GM12878 (cell line): ENCODE data around the gene SH3BGRL3. TPM values are rescaled to one million over a fixed set of nuclear protein-coding genes. Genes with fewer than 3 reads are reported as not detected.

ENCODE experiments used
- ATAC-seq: fragments of 200-7000 bp; cut with Tn5 transposase; 3 replicates; pipeline ENCODE4 v1.9.1; 2020; ENCODE audit warnings: mild to moderate bottlenecking, moderate library complexity
- BruUV-seq: library from RNA; stranded (reverse); fragments of 400-500 nt; replicated peaks from 2 replicates; lab custom pipeline; 2021; lab: Mats Ljungman, UMichigan
- CTCF ChIA-PET: fragments of 300-600 bp; sonication (Branson Sonifier 250); formaldehyde crosslinking; extraction: SDS; loops from one replicate; lab custom pipeline; 2021; ENCODE audit warnings: inconsistent platforms; lab: Yijun Ruan, JAX
- POLR2A ChIA-PET: fragments of 350-600 bp; formaldehyde crosslinking; extraction: SDS; loops from one replicate; lab custom pipeline; 2021; ENCODE audit warnings: inconsistent platforms; lab: Charles Lee
- RAD21 ChIA-PET: fragments of 300-600 bp; sonication (Branson Sonifier 250); formaldehyde crosslinking; loops from one replicate; lab custom pipeline; 2023; ENCODE audit warnings: antibody characterized with exemption; ENCODE audit not compliant: unreplicated experiment; lab: Charles Lee
- SMC1A ChIA-PET: fragments of 300-600 bp; sonication (Branson Sonifier 250); formaldehyde crosslinking; loops from one replicate; lab custom pipeline; 2023; ENCODE audit not compliant: unreplicated experiment, uncharacterized antibody; lab: Charles Lee
- DNase-seq: peaks from one replicate; pipeline ENCODE4 v3.0.0-alpha.2; 2011; ENCODE audit warnings: low read depth, low spot score
- FAIRE-seq: peaks from 3 replicates; lab custom pipeline; 2011; peaks lifted over from hg19 to GRCh38; lab: Jason Lieb, UNC
- H2AFZ ChIP-seq: 2 replicates; pipeline ENCODE4 v1.6.0; 2011; ENCODE audit warnings: low read depth, low read length, control low read depth; ENCODE audit not compliant: control insufficient read depth
- H3K27ac ChIP-seq: 2 replicates; pipeline ENCODE4 v1.5.1; 2011; ENCODE audit warnings: control low read depth; ENCODE audit not compliant: control insufficient read depth, insufficient read depth
- H3K27me3 ChIP-seq, 2 experiments: replicated peaks in 1 of 2; 2 replicates each; pipeline versions ENCODE4 v1.6.0 to v1.6.1; 2011; ENCODE audit warnings: low read length in 1 of 2; ENCODE audit not compliant: control insufficient read depth in 2 of 2, insufficient read depth in 2 of 2
- H3K36me3 ChIP-seq, 2 experiments: 2 replicates each; pipeline ENCODE4 v1.5.1; 2011; ENCODE audit warnings: low read length in 1 of 2; ENCODE audit not compliant: control insufficient read depth in 2 of 2, insufficient read depth in 2 of 2
- H3K4me1 ChIP-seq: 2 replicates; pipeline ENCODE4 v1.6.1; 2011; ENCODE audit warnings: mild to moderate bottlenecking, low read length, moderate library complexity, mixed read lengths; ENCODE audit not compliant: control insufficient read depth, insufficient read depth
- H3K4me2 ChIP-seq: 2 replicates; pipeline ENCODE4 v1.6.0; 2011; ENCODE audit warnings: control low read depth; ENCODE audit not compliant: control insufficient read depth, insufficient read depth
- H3K4me3 ChIP-seq: fragments of 200-600 bp; sonication (generic); 2 replicates; pipeline ENCODE4 v1.5.1; 2016
- H3K79me2 ChIP-seq: 2 replicates; pipeline ENCODE4 v1.6.0; 2011; ENCODE audit warnings: low read length; ENCODE audit not compliant: control insufficient read depth, insufficient read depth
- H3K9ac ChIP-seq: 2 replicates; pipeline ENCODE4 v1.8.0; 2011; ENCODE audit warnings: low read length, control low read depth, mixed read lengths; ENCODE audit not compliant: control insufficient read depth, insufficient read depth
- H3K9me3 ChIP-seq: replicated peaks from 3 replicates; pipeline ENCODE4 v1.5.1; 2011; ENCODE audit warnings: mild to moderate bottlenecking, low read length; ENCODE audit not compliant: control insufficient read depth, insufficient read depth
- H4K20me1 ChIP-seq: 2 replicates; pipeline ENCODE4 v1.6.0; 2011; ENCODE audit not compliant: control insufficient read depth, insufficient read depth
- ASH2L ChIP-seq: fragments of 300-600, 200-600 bp; sonication (generic); IDR thresholded peaks from 2 replicates; pipeline ENCODE4 v1.6.1; 2017; ENCODE audit warnings: low read depth, mild to moderate bottlenecking, borderline replicate concordance
- ATF7 ChIP-seq: fragments of 450-650 bp; IDR thresholded peaks from 2 replicates; pipeline ENCODE4 v1.6.1; 2016; ENCODE audit warnings: low read depth, mild to moderate bottlenecking
- CREB1 ChIP-seq: IDR thresholded peaks from 2 replicates; pipeline ENCODE4 v1.6.1; 2012; ENCODE audit warnings: low read depth, mild to moderate bottlenecking, inconsistent platforms
- EED ChIP-seq: sonication (generic); IDR thresholded peaks from 2 replicates; pipeline ENCODE4 v1.6.1; 2016; ENCODE audit warnings: antibody characterized with exemption, low read depth
- EZH2 ChIP-seq: IDR thresholded peaks from 2 replicates; pipeline ENCODE4 v1.6.1; 2012; ENCODE audit warnings: low read depth, mild to moderate bottlenecking, control low read depth, inconsistent platforms, low read length, borderline replicate concordance; ENCODE audit not compliant: control insufficient read depth
- FOXM1 ChIP-seq: IDR thresholded peaks from 2 replicates; pipeline ENCODE4 v1.6.1; 2012; ENCODE audit warnings: low read depth, mild to moderate bottlenecking, inconsistent platforms, low read length, moderate library complexity
- KDM1A ChIP-seq: fragments of 200-600 bp; sonication (generic); IDR thresholded peaks from 2 replicates; pipeline ENCODE4 v1.6.1; 2016; ENCODE audit warnings: borderline replicate concordance
- MEF2A ChIP-seq: IDR thresholded peaks from 2 replicates; pipeline ENCODE4 v1.6.1; 2011; ENCODE audit warnings: low read depth, mild to moderate bottlenecking, low read length, moderate library complexity; ENCODE audit not compliant: insufficient read depth
- NBN ChIP-seq: fragments of 450-650 bp; IDR thresholded peaks from 2 replicates; pipeline ENCODE4 v1.6.1; 2016
- PKNOX1 ChIP-seq: fragments of 450-650 bp; IDR thresholded peaks from 2 replicates; pipeline ENCODE4 v1.6.1; 2016; ENCODE audit warnings: mild to moderate bottlenecking
- POLR2AphosphoS2 ChIP-seq: IDR thresholded peaks from 2 replicates; pipeline ENCODE4 v1.6.1; 2011; ENCODE audit warnings: low read depth, mild to moderate bottlenecking, low read length, improper control_type of control experiment, moderate library complexity
- SMAD5 ChIP-seq: IDR thresholded peaks from 2 replicates; pipeline ENCODE4 v1.6.1; 2016; ENCODE audit warnings: antibody characterized with exemption, low read depth
- SMARCA5 ChIP-seq: fragments of 450-650 bp; IDR thresholded peaks from 2 replicates; pipeline ENCODE4 v1.6.1; 2017; ENCODE audit warnings: mild to moderate bottlenecking
- SRF ChIP-seq, 2 experiments: IDR thresholded peaks; 2 replicates each; pipeline ENCODE4 v1.6.1; 2011; ENCODE audit warnings: low read depth in 2 of 2, low read length in 2 of 2, mild to moderate bottlenecking in 1 of 2, moderate library complexity in 1 of 2
- STAT1 ChIP-seq: fragments of 450-650 bp; conservative IDR thresholded peaks from 2 replicates; pipeline ENCODE4 v1.6.1; 2014; ENCODE audit warnings: antibody characterized with exemption, mild to moderate bottlenecking
- ZNF384 ChIP-seq: IDR thresholded peaks from 2 replicates; pipeline ENCODE4 v1.6.1; 2012; ENCODE audit warnings: low read depth, mild to moderate bottlenecking, low read length, improper control_type of control experiment, borderline replicate concordance
- WGBS: methylation state at CpG from one replicate; pipeline ENCODE4 v1.1.6; 2016; ENCODE audit warnings: low lambda C conversion rate; ENCODE audit not compliant: insufficient replicate concordance, insufficient coverage; ENCODE audit errors: missing lambda C conversion rate; 5-methylcytosine and 5-hydroxymethylcytosine counted together
- in situ Hi-C: fragments of 300-500 bp; cut with MboI; formaldehyde crosslinking; loops from 9 replicates; pipeline ENCODE4 v1.14.3; 2018; ENCODE audit warnings: mixed read lengths
- intact Hi-C: fragments of 100-400 bp; cut with micrococcal nuclease; formaldehyde crosslinking; loops from one replicate; pipeline ENCODE4 v1.14.2; 2022; ENCODE audit not compliant: unreplicated experiment
- polyA plus RNA-seq, 11 experiments: library from polyadenylated mRNA; depleted of rRNA in 4 of 11; unstranded in 6 of 11; stranded (reverse) in 5 of 11; fragments of >200 nt; fragmentation: Nextera tagmentation in 4 of 11; fragmentation: Illumina TruSeq in 1 of 11; extraction: Ambion mirVana in 4 of 11; extraction: Trizol in 1 of 11; gene quantifications; 1 replicate in 1 of 11; 2 replicates in 10 of 11; pipeline versions ENCODE4 v1.2.1 to v1.2.3, GENCODE V29; 2011 to 2016; ENCODE audit warnings: inconsistent platforms in 2 of 11, missing spikeins in 2 of 11, low read depth in 1 of 11
- total RNA-seq, 4 experiments: library from RNA; depleted of rRNA in 3 of 4; stranded (reverse); fragments of >200 nt in 3 of 4; fragmentation: Illumina TruSeq in 1 of 4; extraction: Trizol in 1 of 4; gene quantifications; 2 replicates each; pipeline versions ENCODE4 v1.2.1 to v1.2.3, GENCODE V29; 2013 to 2021
- TF ChIP-seq, protein P1 (sequence below): fragments of 450-650 bp; IDR thresholded peaks from 2 replicates; pipeline ENCODE4 v1.6.1; 2016; ENCODE audit warnings: mild to moderate bottlenecking
- TF ChIP-seq, protein P2 (sequence below): IDR thresholded peaks from 2 replicates; pipeline ENCODE4 v1.6.1; 2012; ENCODE audit warnings: low read length, inconsistent platforms

The SH3BGRL3 gene
- total and polyA plus RNA-seq, 10 of the 15 experiments (the other 5 are each of a cell fraction or from before 2014, with no cell fraction given), result 39.7 to 390 (median 118) TPM

GRCh38 chr1:26317612-26318337 lies 37.9 kb downstream of the SH3BGRL3 start, which contains the start of gene CD52:
TSS of gene CD52 (plus strand) at chr1:26317958. CDS start at chr1:26318018, 60 bp downstream.
- peak; percentile 78 for FAIRE-seq
- intact Hi-C loops (loop anchor here (5.0 kb wide), 2 partner anchors 80 to 210 kb away; no protein-coding TSS in a partner anchor), in situ Hi-C loops (no loop called here)
- WGBS, result 2% methylated on average over 12 of the region's 12 CpGs
- SMC1A ChIA-PET, result interaction anchor here (0.6 to 14.9 kb wide), 5 partner anchors 10 to 148 kb away, joined by 3 to 474 read pairs (median 40); partner anchors contain the start of genes SH3BGRL3, UBXN11 and ZNF593
- BruUV-seq, result TSS peak; percentile 93
- Histone ChIP-seq H2AFZ (peak within 1 kb of the TSS; percentile 20), H3K4me1 (peaks cover 59% of the 10 kb centered on the region), H4K20me1 (no peaks in the 10 kb centered on the region), H3K27me3 (no peaks in the 10 kb centered on the region), H3K36me3 (peaks cover 0 to 3% of the 10 kb centered on the region in 2 experiments; a peak in 1 of 4 replicates), H3K9me3 (no peaks in the 10 kb centered on the region), H3K79me2 (peaks cover 23% of the 10 kb centered on the region), H3K4me3 (peak within 1 kb of the TSS; percentile 96), H3K4me2 (peak within 1 kb of the TSS; percentile 57), H3K9ac (peak within 1 kb of the TSS; percentile 57), H3K27ac (peak within 1 kb of the TSS; percentile 89)
- CTCF ChIA-PET, result interaction anchor here (0.6 to 11.6 kb wide), 16 partner anchors 8 to 463 kb away, joined by 3 to 879 read pairs (median 4); partner anchors contain the start of genes CEP85, PAFAH2, SH3BGRL3 and ZNF593
- RAD21 ChIA-PET, result interaction anchor here (1.0 to 10.4 kb wide), 13 partner anchors 10 to 225 kb away, joined by 3 to 477 read pairs (median 6); partner anchors contain the start of genes CEP85, SH3BGRL3, UBXN11 and ZNF593
- peak; percentile 65 for DNase-seq
- POLR2A ChIA-PET, result interaction anchor here (0.6 to 10.6 kb wide), 10 partner anchors 11 to 1161 kb away, joined by 4 to 253 read pairs (median 6); partner anchors contain the start of genes CEP85, HMGN2, SH3BGRL3 and UBXN11
- peak; percentile 75 for ATAC-seq
- TF ChIP-seq ASH2L, result no peak
- no peak for TF ChIP-seq EZH2
- TF ChIP-seq POLR2AphosphoS2, result peak; percentile 86
- no peak for TF ChIP-seq STAT1
- TF ChIP-seq EED, result 0 out of 2 replicates have a peak, but pooled peaks have one; percentile 10
- TF ChIP-seq SMARCA5, result 0 out of 2 replicates have a peak, but pooled peaks have one; percentile 53
- TF ChIP-seq, protein P1, sequence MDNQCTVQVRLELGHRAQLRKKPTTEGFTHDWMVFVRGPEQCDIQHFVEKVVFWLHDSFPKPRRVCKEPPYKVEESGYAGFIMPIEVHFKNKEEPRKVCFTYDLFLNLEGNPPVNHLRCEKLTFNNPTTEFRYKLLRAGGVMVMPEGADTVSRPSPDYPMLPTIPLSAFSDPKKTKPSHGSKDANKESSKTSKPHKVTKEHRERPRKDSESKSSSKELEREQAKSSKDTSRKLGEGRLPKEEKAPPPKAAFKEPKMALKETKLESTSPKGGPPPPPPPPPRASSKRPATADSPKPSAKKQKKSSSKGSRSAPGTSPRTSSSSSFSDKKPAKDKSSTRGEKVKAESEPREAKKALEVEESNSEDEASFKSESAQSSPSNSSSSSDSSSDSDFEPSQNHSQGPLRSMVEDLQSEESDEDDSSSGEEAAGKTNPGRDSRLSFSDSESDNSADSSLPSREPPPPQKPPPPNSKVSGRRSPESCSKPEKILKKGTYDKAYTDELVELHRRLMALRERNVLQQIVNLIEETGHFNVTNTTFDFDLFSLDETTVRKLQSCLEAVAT, result peak; percentile 50; the same call in 1 of the 2 replicates
- TF ChIP-seq FOXM1, result no peak
- TF ChIP-seq SRF (IDR thresholded peaks at IDR 0.05; ENCODE audit: low read depth in 2 of 2, low read length in 2 of 2), result 0 out of 4 replicates have a peak, but pooled peaks of 1 of the 2 experiments have one; percentile 32
- TF ChIP-seq MEF2A, result 0 out of 2 replicates have a peak, but pooled peaks have one; percentile 34
- TF ChIP-seq KDM1A, result no peak
- peak; percentile 46; the same call in 1 of the 2 replicates for TF ChIP-seq SMAD5
- peak; percentile 8; the same call in 1 of the 2 replicates for TF ChIP-seq ZNF384
- TF ChIP-seq PKNOX1, result no peak
- TF ChIP-seq CREB1, result no peak
- peak; percentile 45; the same call in 1 of the 2 replicates for TF ChIP-seq NBN
- TF ChIP-seq, protein P2, sequence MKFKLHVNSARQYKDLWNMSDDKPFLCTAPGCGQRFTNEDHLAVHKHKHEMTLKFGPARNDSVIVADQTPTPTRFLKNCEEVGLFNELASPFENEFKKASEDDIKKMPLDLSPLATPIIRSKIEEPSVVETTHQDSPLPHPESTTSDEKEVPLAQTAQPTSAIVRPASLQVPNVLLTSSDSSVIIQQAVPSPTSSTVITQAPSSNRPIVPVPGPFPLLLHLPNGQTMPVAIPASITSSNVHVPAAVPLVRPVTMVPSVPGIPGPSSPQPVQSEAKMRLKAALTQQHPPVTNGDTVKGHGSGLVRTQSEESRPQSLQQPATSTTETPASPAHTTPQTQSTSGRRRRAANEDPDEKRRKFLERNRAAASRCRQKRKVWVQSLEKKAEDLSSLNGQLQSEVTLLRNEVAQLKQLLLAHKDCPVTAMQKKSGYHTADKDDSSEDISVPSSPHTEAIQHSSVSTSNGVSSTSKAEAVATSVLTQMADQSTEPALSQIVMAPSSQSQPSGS, result no peak; the same call in 1 of the 2 replicates
- peak; percentile 20; the same call in 1 of the 2 replicates for TF ChIP-seq ATF7
